ENCODE data around the gene PEX14.

PEX14 gene

DNA sequence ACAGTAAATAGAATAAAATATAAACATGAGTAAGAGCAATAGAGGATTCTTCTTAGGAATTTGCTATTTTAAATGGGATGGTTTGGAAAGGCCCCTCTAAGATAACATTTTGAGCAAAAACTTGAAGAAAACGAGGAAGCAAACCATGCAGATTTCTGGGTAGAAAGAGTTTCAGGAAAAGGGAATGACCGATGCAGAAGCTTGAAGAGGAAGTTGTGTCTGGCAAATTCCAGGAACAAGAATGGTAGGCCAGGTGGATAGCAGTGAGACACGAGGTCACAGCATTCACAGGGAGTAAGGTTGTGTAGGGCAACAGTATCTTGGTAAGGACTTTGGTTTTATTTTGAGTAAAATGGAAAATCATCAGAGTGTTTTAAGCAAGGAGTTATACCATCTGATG, 108.9 kb downstream of the PEX14 start:
- H3K4me3 ChIP-seq (ENCODE audit: low read depth, low read length), result no peak overlapping the region
- DNase-seq (ENCODE audit: low read depth), result no peak
- TF ChIP-seq, protein P1, sequence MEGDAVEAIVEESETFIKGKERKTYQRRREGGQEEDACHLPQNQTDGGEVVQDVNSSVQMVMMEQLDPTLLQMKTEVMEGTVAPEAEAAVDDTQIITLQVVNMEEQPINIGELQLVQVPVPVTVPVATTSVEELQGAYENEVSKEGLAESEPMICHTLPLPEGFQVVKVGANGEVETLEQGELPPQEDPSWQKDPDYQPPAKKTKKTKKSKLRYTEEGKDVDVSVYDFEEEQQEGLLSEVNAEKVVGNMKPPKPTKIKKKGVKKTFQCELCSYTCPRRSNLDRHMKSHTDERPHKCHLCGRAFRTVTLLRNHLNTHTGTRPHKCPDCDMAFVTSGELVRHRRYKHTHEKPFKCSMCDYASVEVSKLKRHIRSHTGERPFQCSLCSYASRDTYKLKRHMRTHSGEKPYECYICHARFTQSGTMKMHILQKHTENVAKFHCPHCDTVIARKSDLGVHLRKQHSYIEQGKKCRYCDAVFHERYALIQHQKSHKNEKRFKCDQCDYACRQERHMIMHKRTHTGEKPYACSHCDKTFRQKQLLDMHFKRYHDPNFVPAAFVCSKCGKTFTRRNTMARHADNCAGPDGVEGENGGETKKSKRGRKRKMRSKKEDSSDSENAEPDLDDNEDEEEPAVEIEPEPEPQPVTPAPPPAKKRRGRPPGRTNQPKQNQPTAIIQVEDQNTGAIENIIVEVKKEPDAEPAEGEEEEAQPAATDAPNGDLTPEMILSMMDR (conservative IDR thresholded peaks at IDR 0.05; ENCODE audit: low read depth, low read length), result no peak

DNA sequence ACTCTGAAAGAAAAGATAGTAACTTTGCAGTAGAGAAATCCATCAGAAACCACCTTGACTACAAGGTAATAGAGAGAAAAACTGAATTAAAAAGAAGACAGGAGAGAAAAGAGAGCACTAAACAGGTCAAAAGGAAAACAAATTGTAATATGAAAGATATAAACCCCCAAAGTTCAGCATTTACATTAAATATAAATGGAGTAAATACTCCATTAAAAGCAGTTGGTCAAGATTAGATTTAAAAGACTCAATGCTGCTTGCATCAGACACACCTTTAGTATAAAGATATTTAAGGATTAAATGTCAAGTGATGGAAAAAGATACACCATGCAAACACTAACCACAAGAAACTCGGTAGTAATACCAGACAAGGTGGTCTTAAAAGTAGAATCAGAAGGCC, 110.5 kb downstream of the PEX14 start:
- TF ChIP-seq, protein P1 (conservative IDR thresholded peaks at IDR 0.05; ENCODE audit: low read depth, low read length), result no peak
- no peak overlapping the region for H3K4me3 ChIP-seq (ENCODE audit: low read depth, low read length)
- DNase-seq (ENCODE audit: low read depth), result no peak

DNA sequence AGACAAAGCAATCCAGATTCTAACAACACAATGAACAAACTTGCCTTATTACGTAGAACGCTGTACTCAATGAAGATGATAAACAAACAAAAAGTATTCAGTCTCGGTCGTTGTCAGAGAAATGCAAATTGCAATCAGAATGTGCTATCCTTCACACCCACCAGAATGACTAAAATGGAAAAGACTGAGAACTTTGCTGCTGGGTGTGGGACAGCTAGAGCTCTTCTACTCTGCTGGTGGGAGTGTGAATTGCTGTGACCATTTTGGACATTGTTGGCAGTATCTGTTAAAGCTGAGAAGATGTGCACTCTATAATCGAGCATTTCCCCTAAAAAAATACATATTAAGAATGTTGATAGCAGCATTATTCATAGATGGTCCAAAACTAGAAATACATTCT, 111.4 kb downstream of the PEX14 start:
- DNase-seq (ENCODE audit: low read depth), result no peak
- TF ChIP-seq, protein P1 (conservative IDR thresholded peaks at IDR 0.05; ENCODE audit: low read depth, low read length), result peak; percentile 4

DNA sequence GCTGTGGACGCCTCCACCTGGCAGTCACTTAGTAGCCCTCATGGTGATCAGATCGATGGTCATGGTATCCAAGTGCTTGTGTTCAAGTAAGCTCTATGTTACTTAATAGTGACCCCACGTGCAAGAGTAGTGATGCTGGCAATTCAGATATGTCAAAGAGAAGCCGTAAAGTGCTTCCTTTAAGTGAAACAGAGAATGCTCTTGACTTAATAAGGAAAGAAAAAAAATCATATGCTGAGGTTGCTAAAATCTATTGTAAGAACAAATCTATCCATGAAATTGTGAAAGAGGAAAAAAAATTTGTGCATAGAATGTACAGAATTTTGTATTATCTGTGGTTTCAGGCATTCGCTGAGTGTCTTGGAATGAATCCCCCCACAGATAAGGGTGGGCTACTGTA, 113.9 kb downstream of the PEX14 start:
- TF ChIP-seq, protein P1 (conservative IDR thresholded peaks at IDR 0.05; ENCODE audit: low read depth, low read length), result no peak
- DNase-seq (ENCODE audit: low read depth), result no peak
- no peak overlapping the region for H3K4me3 ChIP-seq (ENCODE audit: low read depth, low read length)

More for the DNA sequence above, 111.4 kb downstream of the PEX14 start:
- no peak overlapping the region for H3K4me3 ChIP-seq (ENCODE audit: low read depth, low read length)

DNA sequence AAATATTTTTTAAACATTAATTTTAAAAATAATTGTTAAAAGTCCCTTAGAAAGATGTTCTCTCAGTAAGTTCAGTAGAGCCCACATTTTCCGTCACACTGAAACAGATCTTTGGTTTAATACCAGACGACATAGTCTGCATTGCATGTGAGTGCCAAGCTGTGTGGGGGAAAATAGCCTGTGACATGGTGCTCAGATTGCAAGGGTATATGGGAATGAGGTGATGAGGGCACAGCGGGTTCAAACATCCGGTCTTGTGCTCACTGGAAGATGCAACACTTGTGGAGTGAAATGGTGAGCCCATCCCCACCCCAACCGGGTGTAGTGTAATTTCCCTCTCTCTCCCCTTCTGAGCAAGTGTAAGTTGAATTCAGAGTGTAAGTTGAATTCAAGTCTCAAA, 114.3 kb downstream of the PEX14 start:
- no peak overlapping the region for H3K4me3 ChIP-seq (ENCODE audit: low read depth, low read length)
- TF ChIP-seq, protein P1 (conservative IDR thresholded peaks at IDR 0.05; ENCODE audit: low read depth, low read length), result no peak
- DNase-seq (ENCODE audit: low read depth), result no peak

DNA sequence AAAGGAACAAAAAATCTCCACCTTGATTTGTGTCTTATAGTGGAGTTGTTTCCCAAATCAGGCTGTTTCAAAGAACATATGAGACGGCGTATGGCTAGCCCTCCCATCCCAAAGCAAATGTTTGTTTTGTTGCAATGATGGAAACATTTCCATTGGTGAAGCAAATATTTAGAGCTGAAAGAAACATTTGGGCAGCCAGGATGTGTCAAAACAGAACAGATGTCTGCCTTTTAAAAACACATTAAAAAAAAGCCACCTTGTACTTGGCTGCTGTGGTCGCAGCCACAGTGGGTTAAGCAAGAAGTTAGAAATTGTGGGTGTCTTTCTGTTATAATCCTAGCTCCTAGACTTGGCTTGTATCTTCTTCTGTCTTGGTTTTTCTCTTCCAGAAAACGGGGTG, 116.3 kb downstream of the PEX14 start:
- DNase-seq (ENCODE audit: low read depth), result no peak
- TF ChIP-seq, protein P1 (conservative IDR thresholded peaks at IDR 0.05; ENCODE audit: low read depth, low read length), result no peak

DNA sequence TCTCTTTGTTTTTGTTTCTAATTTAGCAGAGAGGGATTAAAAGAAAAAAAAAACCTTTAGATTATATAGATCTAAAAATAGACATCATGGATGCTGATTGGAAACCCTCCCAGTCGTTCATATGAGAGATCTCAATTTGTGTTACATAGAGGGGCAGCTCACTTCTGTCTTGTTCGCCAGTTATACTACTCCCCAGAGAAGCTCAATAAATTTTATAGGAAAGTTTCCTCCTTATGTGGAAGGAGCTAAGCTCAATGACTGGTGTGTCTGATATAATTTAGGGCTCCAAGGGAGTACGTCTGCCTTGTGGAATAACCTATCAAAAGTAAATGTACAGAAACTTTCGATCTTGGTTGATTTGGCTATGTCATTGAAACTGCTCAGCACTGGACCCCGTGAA, 117.6 kb downstream of the PEX14 start:
- no peak overlapping the region for H3K4me3 ChIP-seq (ENCODE audit: low read depth, low read length)
- DNase-seq (ENCODE audit: low read depth), result no peak

More for the DNA sequence above, 116.3 kb downstream of the PEX14 start:
- H3K4me3 ChIP-seq (ENCODE audit: low read depth, low read length), result no peak overlapping the region

More for the DNA sequence above, 117.6 kb downstream of the PEX14 start:
- TF ChIP-seq, protein P1 (conservative IDR thresholded peaks at IDR 0.05; ENCODE audit: low read depth, low read length), result no peak

Data from choroid plexus epithelial cell (primary cell).